Caco-2 (cell line): ENCODE results near the gene NIT2. TPM values are rescaled to one million over a fixed set of nuclear protein-coding genes. Genes with fewer than 3 reads are reported as not detected.

Experiments
- BruUV-seq: library from RNA; stranded (reverse); fragments of 400-500 nt; replicated peaks from 2 replicates; lab custom pipeline; 2021; lab: Mats Ljungman, UMichigan
- CTCF ChIA-PET: fragments of 300-600 bp; sonication (Branson Sonifier 250); formaldehyde crosslinking; loops from one replicate; lab custom pipeline; 2022; ENCODE audit warnings: antibody characterized with exemption; lab: Charles Lee
- POLR2A ChIA-PET: fragments of 300-600 bp; sonication (Branson Sonifier 250); formaldehyde crosslinking; loops from one replicate; lab custom pipeline; 2022; ENCODE audit warnings: antibody characterized with exemption; lab: Charles Lee
- DNase-seq, 2 experiments: peaks; one replicate each; pipeline versions ENCODE4 v3.0.0 to v3.0.0-alpha.2; 2020 to 2022
- H3K27me3 ChIP-seq: replicated peaks from 2 replicates; pipeline ENCODE4 v1.6.0; 2011; ENCODE audit warnings: low read length; ENCODE audit not compliant: control insufficient read depth, insufficient read depth
- H3K36me3 ChIP-seq: 2 replicates; pipeline ENCODE4 v1.5.1; 2011; ENCODE audit warnings: low read length; ENCODE audit not compliant: control insufficient read depth, insufficient read depth
- H3K4me1 ChIP-seq: fragments of 250-450 bp; sonication (Bioruptor Pico); 2 replicates; pipeline ENCODE4 v1.5.1; 2020; ENCODE audit warnings: mild to moderate bottlenecking
- H3K4me3 ChIP-seq: 2 replicates; pipeline ENCODE4 v1.5.1; 2011; ENCODE audit warnings: low read depth, mild to moderate bottlenecking, control low read depth, low read length
- H3K9me3 ChIP-seq: fragments of 250-450 bp; sonication (Bioruptor Pico); 2 replicates; pipeline ENCODE4 v1.5.1; 2020; ENCODE audit warnings: mild to moderate bottlenecking, moderate library complexity
- H3K27ac Mint-ChIP-seq: one replicate; pipeline ENCODE4 v1.8.0; 2022; ENCODE audit warnings: mixed read lengths; ENCODE audit not compliant: unreplicated experiment
- H3K27me3 Mint-ChIP-seq: one replicate; pipeline ENCODE4 v1.8.0; 2022; ENCODE audit warnings: mixed read lengths; ENCODE audit not compliant: insufficient read depth, unreplicated experiment
- H3K36me3 Mint-ChIP-seq: one replicate; pipeline ENCODE4 v1.8.0; 2022; ENCODE audit warnings: mild to moderate bottlenecking, mixed read lengths; ENCODE audit not compliant: insufficient read depth, unreplicated experiment
- H3K4me1 Mint-ChIP-seq: one replicate; pipeline ENCODE4 v1.8.0; 2022; ENCODE audit warnings: low read depth, mixed read lengths; ENCODE audit not compliant: unreplicated experiment
- H3K4me3 Mint-ChIP-seq: one replicate; pipeline ENCODE4 v1.8.0; 2022; ENCODE audit warnings: mild to moderate bottlenecking, moderate library complexity, mixed read lengths; ENCODE audit not compliant: unreplicated experiment
- H3K9me3 Mint-ChIP-seq: one replicate; pipeline ENCODE4 v1.8.0; 2022; ENCODE audit warnings: mixed read lengths; ENCODE audit not compliant: unreplicated experiment
- intact Hi-C: fragments of 100-400 bp; cut with micrococcal nuclease; formaldehyde crosslinking; loops from one replicate; pipeline ENCODE4 v1.10.0; 2022; ENCODE audit not compliant: unreplicated experiment
- total RNA-seq: library from RNA; stranded (reverse); gene quantifications from 2 replicates; pipeline ENCODE4 v1.2.3, GENCODE V29; 2022
- TF ChIP-seq, protein P1 (sequence below), 2 experiments: fragments of 200-600 bp in 1 of 2; IDR thresholded peaks; 1 replicate in 1 of 2; 2 replicates in 1 of 2; pipeline versions ENCODE4 v1.5.1 to v1.8.0; 2011 to 2022; ENCODE audit warnings: antibody characterized with exemption in 1 of 2, control low read depth in 1 of 2, inconsistent platforms in 1 of 2, low read depth in 1 of 2, low read length in 1 of 2, mild to moderate bottlenecking in 1 of 2, moderate library complexity in 1 of 2; ENCODE audit not compliant: insufficient read depth in 1 of 2, severe bottlenecking in 1 of 2, unreplicated experiment in 1 of 2

Gene NIT2
- total RNA-seq, 1 experiment from 2014 or later, result 64.1 TPM

DNA sequence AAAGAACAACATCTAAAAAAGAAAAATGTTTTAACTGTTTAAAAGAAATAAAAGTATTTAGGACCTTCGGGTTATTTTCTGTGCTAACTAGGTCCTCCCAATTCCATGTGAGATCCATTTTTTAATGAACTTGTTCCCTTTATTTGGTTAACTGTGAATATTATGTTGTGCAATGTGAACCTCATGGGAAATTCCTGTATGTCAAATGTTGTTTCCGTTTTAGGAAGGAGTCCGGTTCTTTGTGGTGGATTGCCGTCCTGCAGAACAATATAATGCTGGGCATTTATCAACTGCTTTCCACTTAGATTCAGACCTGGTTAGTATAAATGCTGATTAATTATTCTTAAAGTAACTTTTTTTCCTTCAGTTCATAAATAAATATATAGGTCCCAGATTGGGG lies 35.5 kb upstream of the NIT2 start:
- Histone ChIP-seq H3K27me3 (no peaks in the 10 kb centered on the region), H3K36me3 (peaks cover 2% of the 10 kb centered on the region; the same call in 1 of the 2 replicates), H3K4me1 (no peaks in the 10 kb centered on the region), H3K4me3 (no peak overlapping the region), H3K9me3 (no peaks in the 10 kb centered on the region)
- Mint-ChIP-seq H3K27ac (no peak overlapping the region), H3K9me3 (no peaks in the 10 kb centered on the region), H3K4me1 (no peaks in the 10 kb centered on the region), H3K27me3 (no peaks in the 10 kb centered on the region), H3K4me3 (no peak overlapping the region), H3K36me3 (peaks cover 39% of the 10 kb centered on the region)
- TF ChIP-seq, protein P1, sequence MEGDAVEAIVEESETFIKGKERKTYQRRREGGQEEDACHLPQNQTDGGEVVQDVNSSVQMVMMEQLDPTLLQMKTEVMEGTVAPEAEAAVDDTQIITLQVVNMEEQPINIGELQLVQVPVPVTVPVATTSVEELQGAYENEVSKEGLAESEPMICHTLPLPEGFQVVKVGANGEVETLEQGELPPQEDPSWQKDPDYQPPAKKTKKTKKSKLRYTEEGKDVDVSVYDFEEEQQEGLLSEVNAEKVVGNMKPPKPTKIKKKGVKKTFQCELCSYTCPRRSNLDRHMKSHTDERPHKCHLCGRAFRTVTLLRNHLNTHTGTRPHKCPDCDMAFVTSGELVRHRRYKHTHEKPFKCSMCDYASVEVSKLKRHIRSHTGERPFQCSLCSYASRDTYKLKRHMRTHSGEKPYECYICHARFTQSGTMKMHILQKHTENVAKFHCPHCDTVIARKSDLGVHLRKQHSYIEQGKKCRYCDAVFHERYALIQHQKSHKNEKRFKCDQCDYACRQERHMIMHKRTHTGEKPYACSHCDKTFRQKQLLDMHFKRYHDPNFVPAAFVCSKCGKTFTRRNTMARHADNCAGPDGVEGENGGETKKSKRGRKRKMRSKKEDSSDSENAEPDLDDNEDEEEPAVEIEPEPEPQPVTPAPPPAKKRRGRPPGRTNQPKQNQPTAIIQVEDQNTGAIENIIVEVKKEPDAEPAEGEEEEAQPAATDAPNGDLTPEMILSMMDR (IDR thresholded peaks at IDR 0.05; ENCODE audit: insufficient read depth in 1 of 2, low read depth in 1 of 2, low read length in 1 of 2, severe bottlenecking in 1 of 2, unreplicated experiment in 1 of 2), result no peak
- BruUV-seq, result no TSS peak
- intact Hi-C loops, result no loop called here
- POLR2A ChIA-PET, result no interaction called here
- DNase-seq, result no peak
- CTCF ChIA-PET, result no interaction called here

DNA sequence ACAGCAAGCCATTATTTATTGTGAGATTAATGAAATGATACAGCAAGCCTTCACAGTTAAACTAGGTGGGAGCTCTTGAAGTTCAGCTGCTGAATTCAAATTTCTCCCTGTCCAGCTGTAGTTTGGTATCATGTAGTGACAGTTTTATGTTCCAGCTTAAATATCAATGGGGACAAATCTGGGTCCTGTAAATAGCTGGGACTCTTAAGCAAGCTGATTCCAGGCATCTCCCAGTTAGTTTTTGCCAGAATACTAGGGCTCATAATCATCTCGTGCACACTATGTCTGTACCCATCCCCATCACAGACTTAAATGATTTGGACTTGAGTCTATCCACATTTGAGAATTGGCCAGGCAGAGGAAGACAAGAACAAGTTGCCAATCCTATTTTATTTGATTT lies 27.9 kb upstream of the NIT2 start:
- intact Hi-C loops, result no loop called here
- no peak overlapping the region for H3K4me3 ChIP-seq
- H3K36me3 ChIP-seq, result no peaks in the 10 kb centered on the region
- no peak for DNase-seq
- no peaks in the 10 kb centered on the region for H3K4me1 ChIP-seq
- no TSS peak for BruUV-seq
- H3K27me3 ChIP-seq, result no peaks in the 10 kb centered on the region
- TF ChIP-seq, protein P1 (IDR thresholded peaks at IDR 0.05; ENCODE audit: insufficient read depth in 1 of 2, low read depth in 1 of 2, low read length in 1 of 2, severe bottlenecking in 1 of 2, unreplicated experiment in 1 of 2), result no peak
- H3K27ac Mint-ChIP-seq, result no peak overlapping the region
- no peaks in the 10 kb centered on the region for H3K9me3 ChIP-seq
- peaks cover 22% of the 10 kb centered on the region for H3K36me3 Mint-ChIP-seq
- H3K9me3 Mint-ChIP-seq, result no peaks in the 10 kb centered on the region
- no peak overlapping the region for H3K4me3 Mint-ChIP-seq
- POLR2A ChIA-PET, result no interaction called here
- CTCF ChIA-PET, result no interaction called here
- H3K27me3 Mint-ChIP-seq, result no peaks in the 10 kb centered on the region
- H3K4me1 Mint-ChIP-seq, result no peaks in the 10 kb centered on the region

DNA sequence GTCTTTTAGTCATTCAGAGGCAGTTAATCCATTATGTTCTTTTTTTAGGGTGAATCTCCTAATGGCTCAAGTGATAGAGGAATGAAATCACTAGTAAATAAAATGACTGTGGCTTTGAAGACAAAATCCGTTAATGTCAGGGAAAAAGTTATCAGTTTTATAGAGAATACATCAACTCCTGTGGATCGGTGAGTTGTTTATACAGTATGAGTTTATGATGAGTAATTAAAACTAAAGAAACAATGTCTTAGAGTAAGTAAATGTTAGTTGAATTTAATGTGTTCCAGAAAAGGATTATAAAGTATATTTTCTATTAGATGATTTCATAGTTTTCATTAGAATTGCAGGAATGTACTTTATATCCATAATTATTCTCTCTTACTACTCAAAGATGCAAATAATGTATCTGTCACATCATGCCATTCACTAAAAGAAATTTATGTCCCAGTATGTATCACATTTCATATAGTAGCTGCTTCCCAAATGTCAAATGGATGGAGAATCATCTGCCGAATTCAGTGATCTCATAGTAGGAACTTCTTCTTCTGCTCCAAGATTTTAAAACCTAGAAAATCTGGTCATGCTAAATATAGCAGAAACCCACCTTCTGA lies 24.1 kb upstream of the NIT2 start:
- CTCF ChIA-PET, result no interaction called here
- TF ChIP-seq, protein P1 (IDR thresholded peaks at IDR 0.05; ENCODE audit: insufficient read depth in 1 of 2, low read depth in 1 of 2, low read length in 1 of 2, severe bottlenecking in 1 of 2, unreplicated experiment in 1 of 2), result no peak
- Mint-ChIP-seq H3K27ac (no peak overlapping the region), H3K4me1 (no peaks in the 10 kb centered on the region), H3K4me3 (no peak overlapping the region), H3K9me3 (no peaks in the 10 kb centered on the region), H3K27me3 (no peaks in the 10 kb centered on the region), H3K36me3 (peaks cover 11% of the 10 kb centered on the region)
- H3K4me3 ChIP-seq, result no peak overlapping the region
- BruUV-seq, result no TSS peak
- POLR2A ChIA-PET, result no interaction called here
- intact Hi-C loops, result no loop called here
- H3K4me1 ChIP-seq, result no peaks in the 10 kb centered on the region
- H3K27me3 ChIP-seq, result no peaks in the 10 kb centered on the region
- no peaks in the 10 kb centered on the region for H3K9me3 ChIP-seq
- H3K36me3 ChIP-seq, result no peaks in the 10 kb centered on the region; the same call in 1 of the 2 replicates
- DNase-seq, result no peak
